Uterus (tissue), 4 donors: ENCODE measurements around the gene ELMO1. TPM values are rescaled to one million over a fixed set of nuclear protein-coding genes. Genes with fewer than 3 reads are reported as not detected.
A peak's percentile ranks its signal among the peaks of the same experiment; 100 is the strongest.

ENCODE experiments used
- DNase-seq, 2 donors: peaks; one replicate each; pipeline ENCODE4 v3.0.0-alpha.2; 2019 to 2020
- H3K27ac ChIP-seq, 2 donors: fragments of 200-600 bp; sonication (generic); 1 replicate in 1 of 2; 2 replicates in 1 of 2; pipeline ENCODE4 v1.5.1; 2016 to 2018
- H3K27me3 ChIP-seq, 2 donors: fragments of 200-600 bp; sonication (generic); one replicate each; pipeline ENCODE4 v1.5.1; 2018 to 2019; ENCODE audit warnings: control low read depth in 1 of 2
- H3K36me3 ChIP-seq, 2 donors: fragments of 200-600 bp; sonication (generic); one replicate each; pipeline ENCODE4 v1.5.1; 2019; ENCODE audit warnings: control low read depth in 1 of 2
- H3K4me1 ChIP-seq, 2 donors: fragments of 200-600 bp; sonication (generic); one replicate each; pipeline ENCODE4 v1.5.1; 2018 to 2019; ENCODE audit warnings: control low read depth in 1 of 2
- H3K4me3 ChIP-seq, 2 donors: fragments of 200-600 bp; sonication (generic); 1 replicate in 1 of 2; 2 replicates in 1 of 2; pipeline ENCODE4 v1.5.1; 2018 to 2019; ENCODE audit warnings: mild to moderate bottlenecking in 1 of 2
- H3K9me3 ChIP-seq, 2 donors: fragments of 200-600 bp; sonication (generic); one replicate each; pipeline ENCODE4 v1.5.1; 2019; ENCODE audit warnings: control low read depth in 1 of 2
- CTCF ChIP-seq, 4 experiments: fragments of 200-600 bp in 2 of 4; fragments of 450-650 bp in 2 of 4; sonication (generic) in 2 of 4; IDR thresholded peaks; one replicate each; pipeline ENCODE4 v1.5.1; 2016 to 2019; ENCODE audit warnings: antibody characterized with exemption in 4 of 4, mild to moderate bottlenecking in 2 of 4, moderate library complexity in 1 of 4
- POLR2A ChIP-seq, 2 donors: fragments of 450-650 bp; IDR thresholded peaks; one replicate each; pipeline ENCODE4 v1.6.1; 2016; ENCODE audit warnings: antibody characterized with exemption in 2 of 2, mild to moderate bottlenecking in 1 of 2, moderate library complexity in 1 of 2
- intact Hi-C: fragments of 100-400 bp; cut with DNase I; formaldehyde crosslinking; loops from one replicate; pipeline ENCODE4 v1.15.1; 2023; ENCODE audit warnings: low total_unique reads
- total RNA-seq, 4 donors: library from RNA; depleted of rRNA in 3 of 4; stranded (reverse); fragments of >200 nt in 3 of 4; gene quantifications; one replicate each; pipeline versions ENCODE4 v1.1.0 to v1.2.4, GENCODE V29; 2014 to 2023
- donor health status: DM: yes; HTN: yes; CAD: no.

The ELMO1 gene
- total RNA-seq, 4 donors from 2014 or later, result 37.9 to 64.7 (median 55.5) TPM

GRCh38 chr7:37247861-37248260, 200.8 kb downstream of the ELMO1 start:
- H3K27ac ChIP-seq, result no peak overlapping the region
- no peaks in the 10 kb centered on the region for H3K27me3 ChIP-seq
- DNase-seq, result peak in 1 of 2 donors; percentile 15
- H3K4me1 ChIP-seq, result no peaks in the 10 kb centered on the region
- TF ChIP-seq POLR2A (IDR thresholded peaks at IDR 0.05) (no peak), CTCF (IDR thresholded peaks at IDR 0.05) (no peak)
- intact Hi-C loops, result no loop called here
- no peaks in the 10 kb centered on the region for H3K9me3 ChIP-seq
- H3K4me3 ChIP-seq, result no peak overlapping the region
- no peaks in the 10 kb centered on the region for H3K36me3 ChIP-seq

GRCh38 chr7:37245590-37245989, 203.1 kb downstream of the ELMO1 start:
- Histone ChIP-seq H3K4me1 (no peaks in the 10 kb centered on the region), H3K27me3 (no peaks in the 10 kb centered on the region), H3K27ac (no peak overlapping the region), H3K36me3 (no peaks in the 10 kb centered on the region), H3K4me3 (no peak overlapping the region), H3K9me3 (no peaks in the 10 kb centered on the region)
- intact Hi-C loops, result no loop called here
- TF ChIP-seq POLR2A (IDR thresholded peaks at IDR 0.05), result no peak
- TF ChIP-seq CTCF (IDR thresholded peaks at IDR 0.05), result no peak
- no peak for DNase-seq

GRCh38 chr7:37236906-37237305, 211.8 kb downstream of the ELMO1 start:
- Histone ChIP-seq H3K4me3 (no peak overlapping the region), H3K27me3 (peaks cover 0 to 6% of the 10 kb centered on the region in 2 donors), H3K4me1 (no peaks in the 10 kb centered on the region), H3K27ac (no peak overlapping the region), H3K9me3 (no peaks in the 10 kb centered on the region), H3K36me3 (no peaks in the 10 kb centered on the region)
- intact Hi-C loops, result no loop called here
- DNase-seq, result no peak
- TF ChIP-seq POLR2A (IDR thresholded peaks at IDR 0.05), result no peak
- no peak for TF ChIP-seq CTCF (IDR thresholded peaks at IDR 0.05)

- Histone ChIP-seq H3K27ac (no peak overlapping the region), H3K36me3 (no peaks in the 10 kb centered on the region)
- intact Hi-C loops, result no loop called here
Measured at GRCh38 chr7:37235813-37236212, 212.9 kb downstream of the ELMO1 start.

GRCh38 chr7:37234928-37235327, 213.7 kb downstream of the ELMO1 start:
- intact Hi-C loops, result no loop called here
- no peaks in the 10 kb centered on the region for H3K36me3 ChIP-seq
- H3K4me3 ChIP-seq, result no peak overlapping the region
- peaks cover 0 to 6% of the 10 kb centered on the region in 2 donors for H3K27me3 ChIP-seq
- TF ChIP-seq POLR2A (IDR thresholded peaks at IDR 0.05) (no peak), CTCF (IDR thresholded peaks at IDR 0.05) (peak; percentile 26 to 50 (median 36))
- H3K27ac ChIP-seq, result no peak overlapping the region
- no peaks in the 10 kb centered on the region for H3K4me1 ChIP-seq
- no peak for DNase-seq
- no peaks in the 10 kb centered on the region for H3K9me3 ChIP-seq

More at GRCh38 chr7:37235813-37236212, 212.9 kb downstream of the ELMO1 start:
- Histone ChIP-seq H3K9me3 (no peaks in the 10 kb centered on the region), H3K4me3 (no peak overlapping the region), H3K27me3 (peaks cover 0 to 6% of the 10 kb centered on the region in 2 donors), H3K4me1 (no peaks in the 10 kb centered on the region)
- no peak for DNase-seq
- TF ChIP-seq POLR2A (IDR thresholded peaks at IDR 0.05) (no peak), CTCF (IDR thresholded peaks at IDR 0.05) (no peak)
